ENCODE results near the gene ZBTB7C. TPM values are rescaled to one million over a fixed set of nuclear protein-coding genes. Genes with fewer than 3 reads are reported as not detected.

Gene ZBTB7C
- total RNA-seq, 1 donor = not detected

DNA sequence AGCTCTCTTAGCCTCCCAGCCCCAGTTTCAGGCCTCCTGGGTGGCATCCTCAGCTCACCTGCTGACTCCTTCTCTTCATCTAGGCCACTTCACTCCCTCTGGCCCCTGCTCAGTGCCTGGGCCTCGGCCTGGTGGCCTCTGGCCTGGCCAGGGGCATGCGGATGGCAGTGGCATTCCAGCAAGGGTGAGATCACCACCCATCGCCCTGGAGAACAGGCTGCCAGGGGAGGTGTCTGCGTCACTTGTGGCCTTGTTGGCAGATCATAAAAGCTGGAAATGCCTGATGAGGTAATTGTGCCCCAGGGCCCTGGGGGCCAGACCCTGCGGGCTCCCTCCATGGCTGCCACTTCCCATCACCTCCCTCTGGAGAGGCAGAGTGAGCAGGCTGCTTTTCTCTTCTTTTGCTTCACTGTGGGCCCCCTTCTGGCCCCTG, 406.2 kb downstream of the ZBTB7C start:
- TF ChIP-seq, protein P1, sequence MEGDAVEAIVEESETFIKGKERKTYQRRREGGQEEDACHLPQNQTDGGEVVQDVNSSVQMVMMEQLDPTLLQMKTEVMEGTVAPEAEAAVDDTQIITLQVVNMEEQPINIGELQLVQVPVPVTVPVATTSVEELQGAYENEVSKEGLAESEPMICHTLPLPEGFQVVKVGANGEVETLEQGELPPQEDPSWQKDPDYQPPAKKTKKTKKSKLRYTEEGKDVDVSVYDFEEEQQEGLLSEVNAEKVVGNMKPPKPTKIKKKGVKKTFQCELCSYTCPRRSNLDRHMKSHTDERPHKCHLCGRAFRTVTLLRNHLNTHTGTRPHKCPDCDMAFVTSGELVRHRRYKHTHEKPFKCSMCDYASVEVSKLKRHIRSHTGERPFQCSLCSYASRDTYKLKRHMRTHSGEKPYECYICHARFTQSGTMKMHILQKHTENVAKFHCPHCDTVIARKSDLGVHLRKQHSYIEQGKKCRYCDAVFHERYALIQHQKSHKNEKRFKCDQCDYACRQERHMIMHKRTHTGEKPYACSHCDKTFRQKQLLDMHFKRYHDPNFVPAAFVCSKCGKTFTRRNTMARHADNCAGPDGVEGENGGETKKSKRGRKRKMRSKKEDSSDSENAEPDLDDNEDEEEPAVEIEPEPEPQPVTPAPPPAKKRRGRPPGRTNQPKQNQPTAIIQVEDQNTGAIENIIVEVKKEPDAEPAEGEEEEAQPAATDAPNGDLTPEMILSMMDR (IDR thresholded peaks at IDR 0.05; ENCODE audit: insufficient read depth, low read depth, low read length) = no peak
- no peak overlapping the region for H3K4me3 ChIP-seq (ENCODE audit: low read depth, low read length)
- DNase-seq (ENCODE audit: low read depth) = peak; percentile 23

- TF ChIP-seq, protein P1 (IDR thresholded peaks at IDR 0.05; ENCODE audit: insufficient read depth, low read depth, low read length) = no peak
- H3K4me3 ChIP-seq (ENCODE audit: low read depth, low read length) = no peak overlapping the region
Observed at GRCh38 chr18:48000701-48001100, 408.5 kb downstream of the ZBTB7C start.

GRCh38 chr18:47999801-48000248, 409.4 kb downstream of the ZBTB7C start:
- no peak overlapping the region for H3K4me3 ChIP-seq (ENCODE audit: low read depth, low read length)
- no peak for DNase-seq (ENCODE audit: low read depth)
- TF ChIP-seq, protein P1 (IDR thresholded peaks at IDR 0.05; ENCODE audit: insufficient read depth, low read depth, low read length) = no peak

More at GRCh38 chr18:48000701-48001100, 408.5 kb downstream of the ZBTB7C start:
- no peak for DNase-seq (ENCODE audit: low read depth)

- TF ChIP-seq, protein P1 (IDR thresholded peaks at IDR 0.05; ENCODE audit: insufficient read depth, low read depth, low read length) = peak; percentile 46
- no peak for DNase-seq (ENCODE audit: low read depth)
- no peak overlapping the region for H3K4me3 ChIP-seq (ENCODE audit: low read depth, low read length)
Observed at GRCh38 chr18:47997338-47997780, 411.8 kb downstream of the ZBTB7C start.

DNA sequence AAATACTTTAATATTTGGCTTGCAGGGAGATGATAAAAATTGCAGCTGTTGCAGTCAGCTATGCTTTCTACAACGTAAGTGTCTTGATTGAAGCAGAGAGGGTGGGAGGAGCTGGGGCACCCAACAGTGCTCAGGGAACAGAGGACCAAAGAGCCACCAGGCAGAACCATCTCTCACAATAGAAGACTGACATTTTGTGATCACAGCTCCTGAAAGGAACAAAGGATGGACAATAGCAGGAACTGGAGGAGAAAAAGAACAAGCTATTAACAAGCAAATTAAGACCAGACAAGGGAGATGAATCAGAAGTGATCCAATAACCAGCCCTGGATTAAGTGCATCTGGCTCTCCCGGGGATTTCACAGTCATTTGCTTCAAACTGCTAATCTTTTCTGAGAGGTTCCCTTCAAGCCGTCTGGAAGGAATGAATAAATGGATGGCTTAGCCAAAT, 413.1 kb downstream of the ZBTB7C start:
- H3K4me3 ChIP-seq (ENCODE audit: low read depth, low read length) = no peak overlapping the region
- TF ChIP-seq, protein P1 (IDR thresholded peaks at IDR 0.05; ENCODE audit: insufficient read depth, low read depth, low read length) = no peak
- no peak for DNase-seq (ENCODE audit: low read depth)

DNA sequence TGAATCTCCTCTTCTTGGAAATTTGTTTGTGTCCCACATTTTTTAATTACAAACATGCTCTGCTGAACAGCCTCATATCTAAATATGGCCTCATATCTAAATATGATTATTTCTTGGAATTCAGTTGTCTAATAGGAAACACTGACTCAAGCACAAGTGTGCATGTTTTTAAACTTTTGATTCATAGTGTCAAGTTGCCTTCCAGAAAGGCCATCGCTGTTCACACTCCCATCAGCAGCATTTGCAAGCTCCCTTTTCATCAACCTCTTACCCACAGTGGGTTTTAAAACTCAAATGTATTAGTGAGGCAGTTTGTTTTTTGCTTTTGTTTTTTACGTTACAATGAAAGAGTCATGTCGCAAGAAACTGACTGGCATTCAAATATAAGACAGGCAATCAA, 413.5 kb downstream of the ZBTB7C start:
- no peak overlapping the region for H3K4me3 ChIP-seq (ENCODE audit: low read depth, low read length)
- TF ChIP-seq, protein P1 (IDR thresholded peaks at IDR 0.05; ENCODE audit: insufficient read depth, low read depth, low read length) = no peak
- DNase-seq (ENCODE audit: low read depth) = no peak

GRCh38 chr18:47993409-47993808, 415.8 kb downstream of the ZBTB7C start:
- DNase-seq (ENCODE audit: low read depth) = no peak
- no peak overlapping the region for H3K4me3 ChIP-seq (ENCODE audit: low read depth, low read length)
- TF ChIP-seq, protein P1 (IDR thresholded peaks at IDR 0.05; ENCODE audit: insufficient read depth, low read depth, low read length) = no peak
